Cardiac muscle cell (in vitro differentiated cells and primary cell): Measurements from ENCODE around the gene CDH4. TPM values are rescaled to one million over a fixed set of nuclear protein-coding genes. Genes with fewer than 3 reads are reported as not detected.

Experiments
- DNase-seq, 2 donors: peaks; one replicate each; pipeline versions ENCODE4 v3.0.0 to v3.0.0-alpha.2; 2010 to 2017; ENCODE audit warnings: low read depth in 1 of 2, low spot score in 1 of 2
- H3K27ac ChIP-seq: fragments of 200-600 bp; sonication (generic); 2 replicates; pipeline ENCODE4 v1.5.1; 2016
- H3K27me3 ChIP-seq: fragments of 200-600 bp; sonication (generic); 2 replicates; pipeline ENCODE4 v1.6.0; 2016; ENCODE audit warnings: control low read depth
- H3K36me3 ChIP-seq: fragments of 200-600 bp; sonication (generic); 2 replicates; pipeline ENCODE4 v1.5.1; 2016; ENCODE audit warnings: control low read depth
- H3K4me1 ChIP-seq: fragments of 200-600 bp; sonication (generic); 2 replicates; pipeline ENCODE4 v1.8.1; 2017; ENCODE audit warnings: low read depth, mild to moderate bottlenecking, mixed run types
- H3K4me3 ChIP-seq: fragments of 200-600 bp; sonication (generic); 2 replicates; pipeline ENCODE4 v1.5.1; 2016; ENCODE audit warnings: mild to moderate bottlenecking
- H3K9me3 ChIP-seq: fragments of 200-600 bp; sonication (generic); 2 replicates; pipeline ENCODE4 v1.5.1; 2017; ENCODE audit warnings: low read depth, mild to moderate bottlenecking, control low read depth
- CTCF ChIP-seq: IDR thresholded peaks from 2 replicates; pipeline ENCODE4 v1.5.1; 2012; ENCODE audit warnings: low read depth, mild to moderate bottlenecking, low read length
- polyA plus RNA-seq: library from polyadenylated mRNA; unstranded; fragments of >200 nt; fragmentation: Nextera tagmentation; extraction: Ambion mirVana; gene quantifications from 2 replicates; pipeline ENCODE4 v1.2.1, GENCODE V29; 2016
- total RNA-seq: library from RNA; depleted of rRNA; stranded (reverse); fragments of >200 nt; gene quantifications from 2 replicates; pipeline ENCODE4 v1.2.3, GENCODE V29; 2016

CDH4 gene
- total and polyA plus RNA-seq, 2 experiments from 2014 or later, result 0.43 to 0.80 TPM

- TF ChIP-seq CTCF, result no peak
- DNase-seq, result no peak
- Histone ChIP-seq H3K9me3 (no peaks in the 10 kb centered on the region), H3K27ac (no peak overlapping the region), H3K36me3 (no peaks in the 10 kb centered on the region), H3K4me3 (no peak overlapping the region), H3K4me1 (no peaks in the 10 kb centered on the region), H3K27me3 (no peaks in the 10 kb centered on the region)
These were observed 687.0 kb downstream of the CDH4 start for GRCh38 chr20:61938839-61939690.

- Histone ChIP-seq H3K9me3 (no peaks in the 10 kb centered on the region), H3K4me3 (no peak overlapping the region), H3K27me3 (no peaks in the 10 kb centered on the region), H3K4me1 (no peaks in the 10 kb centered on the region), H3K27ac (no peak overlapping the region), H3K36me3 (no peaks in the 10 kb centered on the region)
- no peak for DNase-seq
- TF ChIP-seq CTCF, result no peak
These were observed 687.8 kb downstream of the CDH4 start for GRCh38 chr20:61939691-61940360.

- H3K4me1 ChIP-seq, result no peaks in the 10 kb centered on the region
- H3K36me3 ChIP-seq, result no peaks in the 10 kb centered on the region
- TF ChIP-seq CTCF, result no peak
- H3K27me3 ChIP-seq, result no peaks in the 10 kb centered on the region
- H3K9me3 ChIP-seq, result no peaks in the 10 kb centered on the region
- H3K4me3 ChIP-seq, result no peak overlapping the region
- DNase-seq, result no peak
- no peak overlapping the region for H3K27ac ChIP-seq
These were observed 688.4 kb downstream of the CDH4 start for GRCh38 chr20:61940491-61940890.

- Histone ChIP-seq H3K9me3 (no peaks in the 10 kb centered on the region), H3K27me3 (no peaks in the 10 kb centered on the region), H3K4me1 (no peaks in the 10 kb centered on the region), H3K36me3 (no peaks in the 10 kb centered on the region), H3K4me3 (no peak overlapping the region), H3K27ac (no peak overlapping the region)
- TF ChIP-seq CTCF, result no peak
- DNase-seq, result no peak
These were observed 689.1 kb downstream of the CDH4 start for GRCh38 chr20:61940976-61941720.

- no peak for DNase-seq
- Histone ChIP-seq H3K4me3 (no peak overlapping the region), H3K27me3 (no peaks in the 10 kb centered on the region), H3K4me1 (no peaks in the 10 kb centered on the region), H3K9me3 (no peaks in the 10 kb centered on the region), H3K27ac (no peak overlapping the region), H3K36me3 (no peaks in the 10 kb centered on the region)
- no peak for TF ChIP-seq CTCF
These were observed 689.8 kb downstream of the CDH4 start for GRCh38 chr20:61941721-61942405.
